NCI-H748 (cell line): ENCODE data around the gene STRN3.

ENCODE experiments used
- DNase-seq: peaks from one replicate; lab custom pipeline; 2025; ENCODE audit not compliant: unreplicated experiment; lab: John Stamatoyannopoulos, UW

The STRN3 gene

GRCh38 chr14:31038521-31039166 is 12.5 kb upstream of the STRN3 start:
- DNase-seq = no peak

- DNase-seq = no peak
These were observed 11.6 kb upstream of the STRN3 start for GRCh38 chr14:31037709-31038221.

GRCh38 chr14:31036552-31036951 is 10.4 kb upstream of the STRN3 start:
- no peak for DNase-seq

- no peak for DNase-seq
These were observed 4.3 kb upstream of the STRN3 start for GRCh38 chr14:31030469-31030868.

GRCh38 chr14:31029016-31029970 is 3.1 kb upstream of the STRN3 start:
- DNase-seq = no peak

- no peak for DNase-seq
These were observed 1.7 kb upstream of the STRN3 start for GRCh38 chr14:31027847-31028246.

- peak; percentile 96 for DNase-seq
These were observed 464 bp upstream of the STRN3 start for GRCh38 chr14:31026450-31027235.

- peak; percentile 56 for DNase-seq
These were observed 657 bp downstream of the STRN3 start, which contains the start of gene AP4S1 for GRCh38 chr14:31025367-31026076. TSS of gene AP4S1 (plus strand) at chr14:31025649. CDS start at chr14:31066197, 40,548 bp downstream.

GRCh38 chr14:31024577-31025366 is 1.4 kb downstream of the STRN3 start:
- no peak for DNase-seq

- no peak for DNase-seq
These were observed 2.1 kb downstream of the STRN3 start for GRCh38 chr14:31024010-31024480.

- DNase-seq = no peak
These were observed 3.8 kb downstream of the STRN3 start for GRCh38 chr14:31022386-31022785.

- DNase-seq = no peak
These were observed 4.6 kb downstream of the STRN3 start for GRCh38 chr14:31021576-31021949.

GRCh38 chr14:31020834-31021575 is 5.2 kb downstream of the STRN3 start:
- no peak for DNase-seq

- DNase-seq = no peak
These were observed 8.0 kb downstream of the STRN3 start for GRCh38 chr14:31018057-31018645.

GRCh38 chr14:31013841-31014240 is 12.3 kb downstream of the STRN3 start:
- DNase-seq = no peak

GRCh38 chr14:31010935-31011334 is 15.2 kb downstream of the STRN3 start:
- DNase-seq = no peak

- DNase-seq = no peak
These were observed 16.2 kb downstream of the STRN3 start for GRCh38 chr14:31009836-31010574.

GRCh38 chr14:31006703-31007102 is 19.5 kb downstream of the STRN3 start:
- no peak for DNase-seq
